Gastrocnemius medialis (tissue), 4 donors: ENCODE data around the gene STEAP4. TPM values are rescaled to one million over a fixed set of nuclear protein-coding genes. Genes with fewer than 3 reads are reported as not detected.

ENCODE experiments used
- ATAC-seq, 2 donors: fragments of 150-250 bp; one replicate each; pipeline ENCODE4 v1.9.1; 2016
- DNase-seq, 2 donors: peaks; one replicate each; pipeline ENCODE4 v3.0.0-alpha.2; 2019
- H3K27ac ChIP-seq, 4 donors: fragments of 200-600 bp; sonication (generic); 1 replicate in 1 of 4; 2 replicates in 3 of 4; pipeline ENCODE4 v1.5.1; 2016 to 2018; ENCODE audit warnings: mild to moderate bottlenecking in 2 of 4, moderate library complexity in 1 of 4
- H3K27me3 ChIP-seq, 3 donors: fragments of 200-600 bp; sonication (generic) in 2 of 3; 1 replicate in 1 of 3; 2 replicates in 2 of 3; pipeline versions ENCODE4 v1.5.1 to v1.6.0; 2016 to 2019; ENCODE audit warnings: mild to moderate bottlenecking in 1 of 3, moderate library complexity in 1 of 3
- H3K36me3 ChIP-seq, 2 donors: fragments of 200-600 bp; sonication (generic) in 1 of 2; one replicate each; pipeline ENCODE4 v1.5.1; 2017 to 2018
- H3K4me1 ChIP-seq, 2 donors: fragments of 200-600 bp; sonication (generic) in 1 of 2; one replicate each; pipeline ENCODE4 v1.5.1; 2016 to 2017; ENCODE audit warnings: mild to moderate bottlenecking in 2 of 2
- H3K4me3 ChIP-seq, 4 donors: fragments of 200-600 bp; sonication (generic) in 3 of 4; 1 replicate in 1 of 4; 2 replicates in 3 of 4; pipeline ENCODE4 v1.5.1; 2016 to 2019; ENCODE audit warnings: mild to moderate bottlenecking in 2 of 4
- H3K9me3 ChIP-seq, 3 donors: fragments of 200-600 bp; sonication (generic) in 2 of 3; 1 replicate in 1 of 3; 2 replicates in 2 of 3; pipeline ENCODE4 v1.5.1; 2016 to 2019
- POLR2A ChIP-seq, 2 donors: fragments of 450-650 bp; IDR thresholded peaks; one replicate each; pipeline ENCODE4 v1.6.1; 2017; ENCODE audit warnings: antibody characterized with exemption in 2 of 2, mild to moderate bottlenecking in 2 of 2, moderate library complexity in 2 of 2
- in situ Hi-C, 4 donors: fragments of 200-750 bp; cut with MboI; loops; one replicate each; pipeline versions ENCODE4 v1.15.0 to v1.8.0; 2017; ENCODE audit warnings: low sequenced_read_pairs in 4 of 4
- intact Hi-C: fragments of 100-400 bp; cut with DNase I; formaldehyde crosslinking; loops from one replicate; pipeline ENCODE4 v1.15.1; 2023; ENCODE audit warnings: low total_unique reads
- total RNA-seq, 4 donors: library from RNA; depleted of rRNA; stranded (reverse); fragments of >200 nt; gene quantifications; one replicate each; pipeline versions ENCODE4 v1.1.0 to v1.2.3, GENCODE V29; 2016
- TF ChIP-seq, protein P1 (sequence below), 5 experiments: fragments of 450-650 bp in 3 of 5; fragments of 200-600 bp in 2 of 5; sonication (generic) in 2 of 5; IDR thresholded peaks in 4 of 5; conservative IDR thresholded peaks in 1 of 5; 1 replicate in 4 of 5; 2 replicates in 1 of 5; pipeline ENCODE4 v1.5.1; 2016 to 2019; ENCODE audit warnings: antibody characterized with exemption in 5 of 5, mild to moderate bottlenecking in 3 of 5, moderate library complexity in 3 of 5

STEAP4 gene
- total RNA-seq, 4 donors from 2014 or later: 13.5 to 24.5 (median 16.2) TPM

DNA sequence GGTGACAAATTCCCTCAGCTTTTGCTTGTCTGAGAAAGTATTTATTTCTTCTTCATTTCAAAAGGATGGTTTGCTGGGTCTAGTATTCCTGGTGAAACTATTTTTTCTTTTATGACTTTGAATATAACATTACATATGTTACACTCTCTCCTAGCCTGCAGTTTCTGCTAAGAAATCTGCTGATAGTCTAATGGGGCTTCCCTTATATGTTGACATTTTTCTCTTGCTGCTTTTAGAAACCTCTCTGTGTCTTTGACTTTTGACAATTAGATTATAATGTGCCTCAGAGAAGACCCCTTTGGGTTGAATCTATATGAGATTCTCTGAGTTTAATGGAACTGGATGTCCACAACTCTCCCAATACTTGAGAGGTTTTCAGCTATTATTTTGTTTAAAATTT, 53.1 kb downstream of the STEAP4 start:
- H3K27me3 ChIP-seq: no peaks in the 10 kb centered on the region
- no peaks in the 10 kb centered on the region for H3K9me3 ChIP-seq
- in situ Hi-C loops: no loop called here
- no peak for TF ChIP-seq POLR2A (IDR thresholded peaks at IDR 0.05)
- TF ChIP-seq, protein P1, sequence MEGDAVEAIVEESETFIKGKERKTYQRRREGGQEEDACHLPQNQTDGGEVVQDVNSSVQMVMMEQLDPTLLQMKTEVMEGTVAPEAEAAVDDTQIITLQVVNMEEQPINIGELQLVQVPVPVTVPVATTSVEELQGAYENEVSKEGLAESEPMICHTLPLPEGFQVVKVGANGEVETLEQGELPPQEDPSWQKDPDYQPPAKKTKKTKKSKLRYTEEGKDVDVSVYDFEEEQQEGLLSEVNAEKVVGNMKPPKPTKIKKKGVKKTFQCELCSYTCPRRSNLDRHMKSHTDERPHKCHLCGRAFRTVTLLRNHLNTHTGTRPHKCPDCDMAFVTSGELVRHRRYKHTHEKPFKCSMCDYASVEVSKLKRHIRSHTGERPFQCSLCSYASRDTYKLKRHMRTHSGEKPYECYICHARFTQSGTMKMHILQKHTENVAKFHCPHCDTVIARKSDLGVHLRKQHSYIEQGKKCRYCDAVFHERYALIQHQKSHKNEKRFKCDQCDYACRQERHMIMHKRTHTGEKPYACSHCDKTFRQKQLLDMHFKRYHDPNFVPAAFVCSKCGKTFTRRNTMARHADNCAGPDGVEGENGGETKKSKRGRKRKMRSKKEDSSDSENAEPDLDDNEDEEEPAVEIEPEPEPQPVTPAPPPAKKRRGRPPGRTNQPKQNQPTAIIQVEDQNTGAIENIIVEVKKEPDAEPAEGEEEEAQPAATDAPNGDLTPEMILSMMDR (IDR thresholded peaks at IDR 0.05 in 4 of 5, conservative IDR thresholded peaks at IDR 0.05 in 1 of 5): no peak
- ATAC-seq: no peak
- no peaks in the 10 kb centered on the region for H3K36me3 ChIP-seq
- no peak for DNase-seq
- H3K27ac ChIP-seq: no peak overlapping the region
- intact Hi-C loops: no loop called here
- H3K4me1 ChIP-seq: no peaks in the 10 kb centered on the region
- H3K4me3 ChIP-seq: no peak overlapping the region

DNA sequence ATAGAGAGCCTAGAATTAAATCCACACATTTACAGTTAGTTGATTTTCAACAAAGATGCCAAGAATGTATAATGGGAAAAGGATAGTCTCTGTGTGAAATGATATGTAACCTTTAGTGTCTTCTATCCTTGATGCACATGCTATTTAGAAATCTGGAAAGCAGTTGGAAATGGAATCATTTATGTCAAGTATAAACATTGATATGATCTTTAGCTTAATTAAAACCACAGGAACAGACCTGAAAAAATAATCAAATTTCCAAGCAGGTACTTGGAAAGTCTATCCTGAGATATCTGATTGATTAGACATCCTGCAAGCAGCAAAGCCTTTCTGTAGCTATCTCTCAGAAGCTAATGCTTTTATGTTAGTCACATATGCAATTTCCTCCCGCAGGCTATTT, 62.4 kb downstream of the STEAP4 start:
- no peaks in the 10 kb centered on the region for H3K36me3 ChIP-seq
- no peak overlapping the region for H3K27ac ChIP-seq
- H3K4me3 ChIP-seq: no peak overlapping the region
- TF ChIP-seq POLR2A (IDR thresholded peaks at IDR 0.05): no peak
- TF ChIP-seq, protein P1 (IDR thresholded peaks at IDR 0.05 in 4 of 5, conservative IDR thresholded peaks at IDR 0.05 in 1 of 5): no peak
- no peak for ATAC-seq
- no peak for DNase-seq
- no peaks in the 10 kb centered on the region for H3K27me3 ChIP-seq
- no peaks in the 10 kb centered on the region for H3K4me1 ChIP-seq
- in situ Hi-C loops (loop anchor here in 2 of 4 donors (10.0 kb wide), 1 partner anchor 121 kb away; no protein-coding TSS in a partner anchor), intact Hi-C loops (loop anchor here (10.0 kb wide), 1 partner anchor 111 kb away; no protein-coding TSS in a partner anchor)
- H3K9me3 ChIP-seq: no peaks in the 10 kb centered on the region

DNA sequence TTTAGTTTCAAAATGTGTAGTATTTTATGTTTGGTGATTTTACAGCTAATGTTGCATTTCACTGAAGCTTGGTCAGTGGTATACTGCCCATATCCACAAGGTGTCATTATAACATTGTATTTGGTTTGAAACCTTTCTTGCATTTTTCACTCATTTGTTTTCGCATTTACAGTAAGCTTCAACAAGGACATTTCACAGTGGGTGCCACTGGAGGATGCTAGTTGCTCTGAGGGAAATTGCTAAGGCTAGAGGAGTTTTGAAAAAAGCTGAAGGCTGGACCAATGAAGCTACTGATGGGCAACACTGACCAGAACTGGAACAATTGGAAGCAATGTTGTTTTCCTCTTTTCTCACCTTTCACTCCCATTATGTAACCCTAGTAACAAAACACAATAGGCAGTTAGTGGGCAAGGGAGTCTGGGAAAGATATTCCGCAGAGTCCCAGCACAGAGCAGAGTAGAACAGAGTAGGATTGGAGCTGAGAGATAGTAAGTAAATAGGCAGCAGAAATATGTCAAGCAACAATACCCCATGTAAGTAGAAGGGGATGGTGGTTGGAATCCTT, 63.3 kb downstream of the STEAP4 start:
- H3K27me3 ChIP-seq: no peaks in the 10 kb centered on the region
- TF ChIP-seq, protein P1 (IDR thresholded peaks at IDR 0.05 in 4 of 5, conservative IDR thresholded peaks at IDR 0.05 in 1 of 5): peak; percentile 34 to 57 (median 38)
- no peak for TF ChIP-seq POLR2A (IDR thresholded peaks at IDR 0.05)
- DNase-seq (no peak), ATAC-seq (peak; percentile 23 to 58)
- in situ Hi-C loops: loop anchor here in 2 of 4 donors (10.0 kb wide), 1 partner anchor 121 kb away; no protein-coding TSS in a partner anchor
- no peaks in the 10 kb centered on the region for H3K4me1 ChIP-seq
- H3K27ac ChIP-seq: no peak overlapping the region
- H3K9me3 ChIP-seq: no peaks in the 10 kb centered on the region
- intact Hi-C loops: loop anchor here (10.0 kb wide), 1 partner anchor 111 kb away; no protein-coding TSS in a partner anchor
- no peaks in the 10 kb centered on the region for H3K36me3 ChIP-seq
- H3K4me3 ChIP-seq: no peak overlapping the region

DNA sequence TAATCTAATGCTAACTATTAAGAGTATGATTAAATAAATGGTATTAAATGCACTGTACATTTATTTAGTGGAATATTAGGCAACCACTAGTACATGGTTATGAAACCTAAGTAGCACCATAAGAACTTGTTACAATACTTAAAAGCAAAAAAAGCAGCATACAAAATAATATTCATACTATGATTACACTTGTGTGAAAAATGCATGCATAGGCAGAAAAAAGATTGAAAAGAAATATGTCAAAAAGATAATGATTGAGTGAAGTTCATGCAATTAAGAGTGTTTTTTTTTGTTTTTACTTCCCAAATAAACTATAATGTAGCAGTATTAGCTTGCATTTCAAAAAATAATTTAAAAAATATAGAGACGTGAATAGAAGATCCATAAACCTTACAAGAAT, 66.8 kb downstream of the STEAP4 start:
- intact Hi-C loops: loop anchor here (10.0 kb wide), 1 partner anchor 115 kb away; no protein-coding TSS in a partner anchor
- in situ Hi-C loops: loop anchor here in 2 of 4 donors (10.0 kb wide), 1 partner anchor 125 kb away; no protein-coding TSS in a partner anchor
- Histone ChIP-seq H3K4me1 (no peaks in the 10 kb centered on the region), H3K27me3 (no peaks in the 10 kb centered on the region), H3K9me3 (no peaks in the 10 kb centered on the region), H3K36me3 (no peaks in the 10 kb centered on the region), H3K27ac (no peak overlapping the region), H3K4me3 (no peak overlapping the region)
- ATAC-seq (no peak), DNase-seq (no peak)
- TF ChIP-seq POLR2A (IDR thresholded peaks at IDR 0.05): no peak
- TF ChIP-seq, protein P1 (IDR thresholded peaks at IDR 0.05 in 4 of 5, conservative IDR thresholded peaks at IDR 0.05 in 1 of 5): no peak
